Tibial artery (tissue), 4 donors: ENCODE measurements around the gene TRIM8.

Experiments used
- DNase-seq, 2 donors: peaks; one replicate each; pipeline ENCODE4 v3.0.0-alpha.2; 2019
- H3K27ac ChIP-seq, 2 donors: fragments of 200-600 bp; sonication (generic) in 1 of 2; 1 replicate in 1 of 2; 2 replicates in 1 of 2; pipeline ENCODE4 v1.5.1; 2018 to 2019; ENCODE audit warnings: mild to moderate bottlenecking in 1 of 2
- H3K27me3 ChIP-seq, 2 donors: fragments of 200-600 bp; sonication (generic) in 1 of 2; one replicate each; pipeline versions ENCODE4 v1.5.1 to v1.6.0; 2016 to 2019
- H3K36me3 ChIP-seq, 3 donors: fragments of 200-600 bp; sonication (generic) in 2 of 3; one replicate each; pipeline ENCODE4 v1.5.1; 2016 to 2019; ENCODE audit warnings: mild to moderate bottlenecking in 2 of 3
- H3K4me1 ChIP-seq, 4 donors: fragments of 200-600 bp; sonication (generic) in 2 of 4; 1 replicate in 3 of 4; 2 replicates in 1 of 4; pipeline ENCODE4 v1.5.1; 2016 to 2019
- H3K4me3 ChIP-seq, 2 donors: fragments of 200-600 bp; sonication (generic) in 1 of 2; 1 replicate in 1 of 2; 2 replicates in 1 of 2; pipeline ENCODE4 v1.5.1; 2018 to 2019; ENCODE audit warnings: mild to moderate bottlenecking in 2 of 2
- H3K9me3 ChIP-seq, 3 donors: fragments of 200-600 bp; sonication (generic) in 1 of 3; one replicate each; pipeline ENCODE4 v1.5.1; 2016 to 2019
- intact Hi-C: fragments of 100-400 bp; cut with DNase I; formaldehyde crosslinking; loops from one replicate; pipeline ENCODE4 v1.15.0; 2023; ENCODE audit warnings: low total_unique reads
- TF ChIP-seq, protein P1 (sequence below), 2 experiments: fragments of 200-600 bp in 1 of 2; fragments of 450-650 bp in 1 of 2; IDR thresholded peaks; one replicate each; pipeline ENCODE4 v1.5.1; 2017 to 2019; ENCODE audit warnings: antibody characterized with exemption in 2 of 2, mild to moderate bottlenecking in 1 of 2, moderate library complexity in 1 of 2

TRIM8 gene

DNA sequence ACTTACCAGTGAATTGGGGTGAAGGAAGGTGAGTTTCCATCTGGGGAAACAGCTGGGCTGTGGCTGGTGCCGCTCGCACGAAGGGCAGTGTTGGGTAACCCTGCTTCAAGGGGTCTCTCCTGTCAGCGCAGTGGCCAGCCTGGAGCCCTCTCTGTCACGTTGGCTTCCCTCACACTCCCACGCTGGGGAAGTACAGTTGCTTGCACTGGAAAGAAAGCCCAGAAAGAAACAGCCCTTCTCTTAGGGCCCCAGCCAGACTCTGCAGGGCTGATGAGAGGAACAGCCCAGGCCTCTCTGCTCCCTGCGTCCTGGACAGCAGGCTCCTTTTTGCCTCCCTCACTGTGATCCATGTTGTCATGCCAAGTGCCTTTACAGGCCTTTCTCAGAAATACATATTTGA, 40.3 kb upstream of the TRIM8 start:
- Histone ChIP-seq H3K36me3 (peaks cover 15 to 56% (median 16%) of the 10 kb centered on the region in 3 donors), H3K4me1 (peaks cover 0 to 25% (median 0%) of the 10 kb centered on the region in 4 donors), H3K27me3 (no peaks in the 10 kb centered on the region), H3K9me3 (no peaks in the 10 kb centered on the region), H3K27ac (peak overlapping the region in 1 of 2 donors; percentile 5), H3K4me3 (no peak overlapping the region)
- DNase-seq = no peak
- TF ChIP-seq, protein P1, sequence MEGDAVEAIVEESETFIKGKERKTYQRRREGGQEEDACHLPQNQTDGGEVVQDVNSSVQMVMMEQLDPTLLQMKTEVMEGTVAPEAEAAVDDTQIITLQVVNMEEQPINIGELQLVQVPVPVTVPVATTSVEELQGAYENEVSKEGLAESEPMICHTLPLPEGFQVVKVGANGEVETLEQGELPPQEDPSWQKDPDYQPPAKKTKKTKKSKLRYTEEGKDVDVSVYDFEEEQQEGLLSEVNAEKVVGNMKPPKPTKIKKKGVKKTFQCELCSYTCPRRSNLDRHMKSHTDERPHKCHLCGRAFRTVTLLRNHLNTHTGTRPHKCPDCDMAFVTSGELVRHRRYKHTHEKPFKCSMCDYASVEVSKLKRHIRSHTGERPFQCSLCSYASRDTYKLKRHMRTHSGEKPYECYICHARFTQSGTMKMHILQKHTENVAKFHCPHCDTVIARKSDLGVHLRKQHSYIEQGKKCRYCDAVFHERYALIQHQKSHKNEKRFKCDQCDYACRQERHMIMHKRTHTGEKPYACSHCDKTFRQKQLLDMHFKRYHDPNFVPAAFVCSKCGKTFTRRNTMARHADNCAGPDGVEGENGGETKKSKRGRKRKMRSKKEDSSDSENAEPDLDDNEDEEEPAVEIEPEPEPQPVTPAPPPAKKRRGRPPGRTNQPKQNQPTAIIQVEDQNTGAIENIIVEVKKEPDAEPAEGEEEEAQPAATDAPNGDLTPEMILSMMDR (IDR thresholded peaks at IDR 0.05) = no peak
- intact Hi-C loops = no loop called here

DNA sequence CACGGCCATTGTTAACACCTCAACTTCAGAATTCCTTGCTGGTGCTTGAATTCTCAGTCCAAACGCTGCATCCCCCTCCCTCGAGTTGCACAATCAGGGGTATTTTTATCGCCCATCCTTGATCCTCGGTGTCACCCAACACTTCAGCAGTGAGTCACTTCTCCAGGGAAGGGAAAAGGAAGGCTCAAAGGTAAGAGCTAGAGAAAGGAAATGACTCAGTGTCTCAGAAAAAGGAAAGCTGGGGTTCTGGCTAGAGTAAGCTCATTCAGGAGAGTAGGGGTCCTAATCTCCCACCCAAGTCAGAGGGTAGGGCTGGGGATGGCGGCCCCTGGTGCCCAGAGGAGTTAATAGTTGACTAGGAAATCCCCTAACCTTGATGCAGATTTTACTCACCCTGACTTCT, 39.8 kb upstream of the TRIM8 start:
- DNase-seq = no peak
- H3K36me3 ChIP-seq = peaks cover 11 to 51% (median 15%) of the 10 kb centered on the region in 3 donors
- TF ChIP-seq, protein P1 (IDR thresholded peaks at IDR 0.05) = no peak
- H3K4me1 ChIP-seq = peaks cover 0 to 25% (median 0%) of the 10 kb centered on the region in 4 donors
- no peaks in the 10 kb centered on the region for H3K9me3 ChIP-seq
- no peak overlapping the region for H3K4me3 ChIP-seq
- H3K27me3 ChIP-seq = no peaks in the 10 kb centered on the region
- intact Hi-C loops = no loop called here
- no peak overlapping the region for H3K27ac ChIP-seq

DNA sequence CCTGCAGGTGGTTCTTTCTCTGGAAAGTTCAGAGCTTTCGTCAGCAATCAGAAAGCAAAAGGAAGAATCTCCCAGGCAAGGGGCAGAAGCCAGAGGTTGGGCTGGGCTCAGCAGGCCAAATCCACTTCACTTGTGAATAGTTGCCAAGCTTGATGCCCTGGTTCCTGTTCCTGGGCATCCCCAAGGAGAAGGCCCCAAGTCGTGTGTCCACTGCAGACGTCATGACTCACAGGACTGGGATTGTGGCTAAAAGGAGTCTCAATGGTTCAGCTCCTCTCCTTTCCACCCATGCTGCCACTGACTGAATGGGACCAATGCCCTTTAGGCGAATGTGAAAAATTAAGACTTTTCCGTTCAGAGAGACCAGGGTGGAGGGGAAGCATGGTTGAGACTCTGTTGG, 38.6 kb upstream of the TRIM8 start:
- Histone ChIP-seq H3K4me3 (no peak overlapping the region), H3K36me3 (peaks cover 6 to 39% (median 15%) of the 10 kb centered on the region in 3 donors), H3K27me3 (no peaks in the 10 kb centered on the region), H3K4me1 (peaks cover 0 to 25% (median 0%) of the 10 kb centered on the region in 4 donors), H3K27ac (no peak overlapping the region), H3K9me3 (no peaks in the 10 kb centered on the region)
- TF ChIP-seq, protein P1 (IDR thresholded peaks at IDR 0.05) = no peak
- intact Hi-C loops = no loop called here
- no peak for DNase-seq

DNA sequence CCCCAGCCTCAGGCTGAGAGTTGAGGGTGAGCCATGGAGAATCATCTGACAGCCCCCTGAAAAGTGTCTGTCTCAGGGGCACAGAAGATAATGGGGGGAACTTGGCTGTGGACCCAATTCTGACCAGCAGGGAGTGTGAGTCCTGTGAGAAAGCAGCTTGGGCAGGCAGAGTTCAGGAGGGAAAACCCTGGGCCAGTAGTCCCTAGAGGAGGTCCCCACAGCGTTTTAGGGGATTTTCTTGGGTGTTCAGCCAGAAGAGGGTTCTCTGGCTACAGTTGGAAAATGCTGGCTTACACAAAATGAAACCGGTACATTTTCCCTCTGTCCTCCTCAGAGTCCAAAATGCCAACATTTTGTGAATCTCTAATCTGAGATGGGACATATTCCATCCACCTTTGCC, 35.8 kb upstream of the TRIM8 start:
- Histone ChIP-seq H3K27me3 (no peaks in the 10 kb centered on the region), H3K4me1 (peaks cover 0 to 33% (median 17%) of the 10 kb centered on the region in 4 donors), H3K9me3 (no peaks in the 10 kb centered on the region), H3K27ac (no peak overlapping the region), H3K4me3 (no peak overlapping the region), H3K36me3 (peaks cover 4 to 17% (median 8%) of the 10 kb centered on the region in 3 donors)
- no peak for DNase-seq
- TF ChIP-seq, protein P1 (IDR thresholded peaks at IDR 0.05) = no peak
- intact Hi-C loops = no loop called here

DNA sequence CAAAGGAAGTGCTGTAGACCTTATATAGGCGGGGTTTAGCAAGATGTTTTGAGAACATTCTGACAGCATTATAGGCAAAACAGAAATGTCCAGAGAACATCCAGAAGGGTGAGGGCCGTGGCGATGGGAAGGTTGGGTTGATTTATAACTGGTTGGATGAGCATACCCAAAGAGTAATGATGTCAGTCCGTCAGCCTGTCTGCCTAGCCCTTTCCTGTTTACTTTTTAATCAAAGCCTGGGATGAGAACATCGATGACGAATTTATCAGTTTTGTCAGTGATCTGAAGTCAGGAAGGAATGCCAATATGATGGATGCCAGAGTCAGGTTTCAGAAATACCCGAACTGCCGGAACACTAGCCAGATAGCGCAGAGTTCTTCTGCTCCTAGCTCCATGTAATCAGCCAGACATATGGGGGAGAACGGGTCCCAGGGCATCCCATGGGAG, 33.8 kb upstream of the TRIM8 start:
- H3K27me3 ChIP-seq = no peaks in the 10 kb centered on the region
- TF ChIP-seq, protein P1 (IDR thresholded peaks at IDR 0.05) = no peak
- no peak overlapping the region for H3K4me3 ChIP-seq
- no peaks in the 10 kb centered on the region for H3K9me3 ChIP-seq
- H3K4me1 ChIP-seq = peaks cover 0 to 24% (median 17%) of the 10 kb centered on the region in 4 donors
- intact Hi-C loops = no loop called here
- no peak for DNase-seq
- peak overlapping the region; percentile 25 to 28 for H3K27ac ChIP-seq
- H3K36me3 ChIP-seq = peaks cover 0 to 16% (median 5%) of the 10 kb centered on the region in 3 donors
